GM21619 (cell line): ENCODE measurements around the gene GABBR2.

Experiments used
- ATAC-seq: cut with Tn5 transposase; IDR thresholded peaks from one replicate; pipeline ENCODE4 v1.9.1; 2021; ENCODE audit not compliant: unreplicated experiment

The GABBR2 gene

DNA sequence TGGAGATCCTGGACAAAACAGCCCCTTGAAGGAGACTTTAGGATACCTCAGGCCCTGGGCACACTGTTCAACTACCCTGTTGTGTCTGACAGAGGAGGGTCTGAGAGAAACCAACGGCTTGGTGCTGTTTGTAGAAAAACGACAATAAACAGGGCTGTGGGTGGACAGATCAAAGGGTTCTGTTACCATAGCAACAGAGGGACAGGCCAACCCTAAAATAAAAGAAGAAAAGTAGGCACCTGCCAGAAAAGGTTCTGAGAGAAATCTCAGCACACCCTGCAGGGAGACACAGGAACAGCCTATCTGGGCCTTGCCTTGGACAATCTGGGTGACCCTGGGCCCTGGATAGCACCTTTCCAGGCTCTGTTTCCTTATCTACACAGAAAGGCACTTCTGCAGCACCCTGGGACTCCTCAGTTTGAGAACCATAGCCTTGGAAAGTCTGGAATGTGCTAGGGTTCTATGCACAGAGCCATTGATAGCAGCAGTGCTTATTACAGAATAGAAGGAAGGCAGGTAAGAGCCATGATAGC, 348.5 kb downstream of the GABBR2 start:
- ATAC-seq: no peak

- no peak for ATAC-seq
These were observed 349.2 kb downstream of the GABBR2 start for GRCh38 chr9:98359569-98359968.

GRCh38 chr9:98357921-98358535, 350.7 kb downstream of the GABBR2 start:
- ATAC-seq: no peak

GRCh38 chr9:98356953-98357690, 351.6 kb downstream of the GABBR2 start:
- ATAC-seq: no peak

GRCh38 chr9:98356326-98356725, 352.4 kb downstream of the GABBR2 start:
- ATAC-seq: no peak

GRCh38 chr9:98351370-98351769, 357.4 kb downstream of the GABBR2 start:
- no peak for ATAC-seq

DNA sequence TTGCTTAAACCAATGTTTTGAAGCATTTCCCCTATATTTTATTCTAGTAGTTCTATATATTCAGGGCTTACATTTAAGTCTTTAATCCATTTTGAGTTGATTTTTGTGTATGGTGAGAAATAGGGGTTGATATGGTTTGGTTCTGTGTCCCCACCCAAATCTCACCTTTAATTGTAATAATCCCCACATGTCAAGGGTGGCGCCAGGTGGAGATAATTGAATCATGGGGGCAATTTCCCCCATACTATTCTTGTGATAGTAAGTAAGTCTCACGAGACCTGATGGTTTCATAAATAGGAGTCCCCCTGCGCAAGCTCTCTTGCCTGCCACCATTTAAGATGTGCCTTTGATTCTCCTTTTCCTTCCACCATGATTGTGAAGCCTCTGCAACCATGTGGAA, 361.1 kb downstream of the GABBR2 start:
- no peak for ATAC-seq

GRCh38 chr9:98345011-98345410, 363.7 kb downstream of the GABBR2 start:
- ATAC-seq: no peak

DNA sequence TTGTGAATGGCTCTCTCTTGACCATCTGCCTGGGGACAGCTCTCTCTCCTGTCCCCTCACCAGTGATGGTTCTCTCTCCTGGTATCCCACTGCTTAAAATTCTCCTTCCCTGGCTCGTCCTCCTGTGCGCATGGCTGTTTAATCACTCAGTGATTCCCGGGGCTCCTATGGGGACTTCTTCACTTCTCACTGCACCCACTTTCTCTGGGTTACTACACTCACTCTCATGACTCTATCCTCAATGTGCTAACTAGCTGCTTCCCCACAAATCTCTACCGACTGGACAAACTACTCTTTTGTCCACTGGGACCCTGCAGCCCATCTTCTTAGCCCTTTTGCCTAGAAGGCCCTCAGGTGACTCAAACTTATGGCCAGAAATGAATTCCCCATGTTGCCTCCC, 364.2 kb downstream of the GABBR2 start:
- ATAC-seq: no peak

- ATAC-seq: no peak
These were observed 365.9 kb downstream of the GABBR2 start for GRCh38 chr9:98342820-98343210.

GRCh38 chr9:98342098-98342819, 366.5 kb downstream of the GABBR2 start:
- no peak for ATAC-seq

- no peak for ATAC-seq
These were observed 367.3 kb downstream of the GABBR2 start for GRCh38 chr9:98341157-98342097.

DNA sequence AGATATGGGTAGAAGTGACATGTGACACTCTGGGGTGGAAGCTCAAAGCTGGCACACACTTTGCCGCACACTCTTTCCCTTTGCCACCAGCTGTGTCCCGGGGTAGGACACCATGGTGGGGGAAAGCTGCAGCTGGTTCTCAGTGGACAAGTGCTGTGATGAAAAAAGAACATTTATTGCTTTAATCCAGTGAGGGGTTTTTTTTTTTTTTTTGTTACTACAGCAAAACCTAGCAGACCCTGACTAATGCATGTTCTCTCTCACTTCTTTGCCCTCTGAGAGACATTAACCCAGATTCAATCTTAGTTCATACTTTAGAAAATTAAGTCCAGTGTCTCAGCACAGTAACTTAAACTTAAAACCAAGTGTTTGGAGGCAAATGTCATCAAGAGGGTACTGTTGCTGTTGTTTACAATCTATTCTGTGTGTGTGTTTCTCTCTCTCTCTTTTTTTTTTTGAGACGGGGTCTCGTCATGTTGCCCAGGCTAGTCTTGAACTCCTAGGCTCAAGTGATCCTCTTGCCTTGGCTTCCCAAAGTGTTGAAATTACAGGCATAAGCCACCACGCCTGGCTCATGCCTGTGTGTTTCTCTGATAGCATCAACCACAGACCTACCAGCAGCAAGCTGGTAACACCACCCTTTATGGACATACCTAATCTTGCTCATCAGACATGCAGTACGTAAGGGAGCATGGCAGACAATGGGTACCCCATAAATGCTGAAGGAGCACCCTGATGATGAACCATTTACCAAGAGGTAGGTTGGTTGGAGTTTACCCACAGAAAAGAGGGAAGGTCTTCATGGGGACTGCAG, 368.5 kb downstream of the GABBR2 start:
- ATAC-seq: no peak

DNA sequence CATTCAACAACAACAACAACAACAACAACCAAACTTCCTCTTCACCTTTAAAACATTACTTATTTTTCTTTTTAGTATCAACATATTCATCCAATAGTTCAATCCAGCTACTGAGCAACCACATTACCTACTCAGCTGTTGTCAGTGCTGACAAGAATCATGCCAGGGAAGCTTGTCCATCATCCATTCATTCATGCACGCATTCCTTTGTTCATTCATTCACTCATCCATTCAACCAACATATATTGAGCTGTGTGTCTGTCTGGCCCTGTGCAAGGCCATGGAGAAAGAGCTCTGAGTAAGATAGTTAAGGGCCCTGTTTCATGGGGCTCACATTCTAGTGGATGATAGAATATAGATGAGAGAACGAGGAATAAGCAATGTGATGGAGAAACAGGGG, 373.1 kb downstream of the GABBR2 start:
- ATAC-seq: no peak

- no peak for ATAC-seq
These were observed 373.9 kb downstream of the GABBR2 start for GRCh38 chr9:98334796-98335195.

- no peak for ATAC-seq
These were observed 374.8 kb downstream of the GABBR2 start for GRCh38 chr9:98333703-98334582.

DNA sequence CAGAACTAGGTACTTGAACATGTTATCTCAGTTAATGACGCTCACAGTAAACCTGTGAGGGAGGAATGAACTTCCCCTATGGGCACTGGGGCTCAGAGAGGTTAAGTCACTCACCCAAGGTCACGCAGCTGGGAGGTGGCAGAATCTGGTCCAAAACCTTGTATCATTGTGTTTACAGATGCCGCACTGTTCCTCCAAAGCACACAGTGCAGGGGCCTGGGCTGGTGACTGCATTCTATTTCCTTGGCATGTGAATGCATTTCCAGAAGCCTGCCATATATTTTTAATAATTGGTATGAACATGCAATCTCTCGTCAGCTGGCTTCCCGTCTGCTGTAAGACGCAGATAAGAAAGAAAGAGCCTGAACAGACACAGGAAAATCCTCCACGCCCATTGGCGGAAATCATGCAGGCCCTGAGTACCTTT, 376.3 kb downstream of the GABBR2 start:
- ATAC-seq: no peak

GRCh38 chr9:98331536-98332259, 377.0 kb downstream of the GABBR2 start:
- ATAC-seq: no peak
